HepG2 (cell line): ENCODE data around the gene RRP12. TPM values are rescaled to one million over a fixed set of nuclear protein-coding genes. Genes with fewer than 3 reads are reported as not detected.
A peak's percentile ranks its signal among the peaks of the same experiment; 100 is the strongest.

Source experiments
- ATF1 ChIP-seq: IDR thresholded peaks from 2 replicates; pipeline ENCODE4 v1.6.1; 2016; ENCODE audit warnings: mild to moderate bottlenecking, control low read depth
- HBP1 ChIP-seq: IDR thresholded peaks from 2 replicates; pipeline ENCODE4 v1.6.1; 2016; ENCODE audit warnings: low read depth, control low read depth
- JDP2 ChIP-seq: sonication (generic); formaldehyde crosslinking; IDR thresholded peaks from 2 replicates; pipeline ENCODE4 v1.8.1; 2022; ENCODE audit warnings: missing genetic modification reagents, borderline replicate concordance
- KLF13 ChIP-seq: sonication (generic); formaldehyde crosslinking; IDR thresholded peaks from 2 replicates; pipeline ENCODE4 v1.4.0; 2020; ENCODE audit warnings: mild to moderate bottlenecking, missing genetic modification reagents
- LCORL ChIP-seq, 2 experiments: fragments of 450-650 bp in 1 of 2; sonication (generic) in 1 of 2; formaldehyde crosslinking in 1 of 2; IDR thresholded peaks; 2 replicates each; pipeline versions ENCODE4 v1.5.0 to v1.6.1; 2017 to 2020; ENCODE audit warnings: antibody characterized with exemption in 1 of 2, missing genetic modification reagents in 1 of 2
- SAP130 ChIP-seq: IDR thresholded peaks from 2 replicates; pipeline ENCODE4 v1.6.1; 2016; ENCODE audit warnings: low read depth
- SIN3B ChIP-seq: fragments of 150-350 bp; IDR thresholded peaks from 2 replicates; pipeline ENCODE4 v1.6.1; 2014; ENCODE audit warnings: low read length
- SIX4 ChIP-seq: sonication (generic); formaldehyde crosslinking; IDR thresholded peaks from 2 replicates; pipeline ENCODE4 v1.4.0; 2020; ENCODE audit warnings: missing genetic modification reagents
- SMARCC2 ChIP-seq: fragments of 450-650 bp; IDR thresholded peaks from 2 replicates; pipeline ENCODE4 v1.6.1; 2017; ENCODE audit warnings: antibody characterized with exemption, mild to moderate bottlenecking
- TERF1 ChIP-seq: sonication (generic); formaldehyde crosslinking; IDR thresholded peaks from 2 replicates; pipeline ENCODE4 v1.8.0; 2022; ENCODE audit warnings: mild to moderate bottlenecking, missing genetic modification reagents, moderate library complexity
- ZBTB46 ChIP-seq: sonication (generic); formaldehyde crosslinking; IDR thresholded peaks from 2 replicates; pipeline ENCODE4 v1.4.0; 2020; ENCODE audit warnings: mild to moderate bottlenecking, missing genetic modification reagents, borderline replicate concordance
- ZC3H13 ChIP-seq: sonication (generic); formaldehyde crosslinking; IDR thresholded peaks from 2 replicates; pipeline ENCODE4 v1.8.1; 2023; ENCODE audit warnings: mild to moderate bottlenecking, missing genetic modification reagents, moderate library complexity
- ZEB1 ChIP-seq: IDR thresholded peaks from 2 replicates; pipeline ENCODE4 v1.6.1; 2012; ENCODE audit warnings: mild to moderate bottlenecking, low read depth, inconsistent platforms; ENCODE audit not compliant: insufficient replicate concordance
- ZFX ChIP-seq: sonication (generic); formaldehyde crosslinking; IDR thresholded peaks from 2 replicates; pipeline ENCODE4 v1.4.0; 2020; ENCODE audit warnings: mild to moderate bottlenecking, low read depth, missing genetic modification reagents, moderate library complexity
- ZNF136 ChIP-seq: sonication (generic); formaldehyde crosslinking; IDR thresholded peaks from 2 replicates; pipeline ENCODE4 v1.8.1; 2022; ENCODE audit warnings: low read depth, mild to moderate bottlenecking, moderate library complexity, missing genetic modification reagents
- ZNF3 ChIP-seq: IDR thresholded peaks from 2 replicates; pipeline ENCODE4 v1.7.0; 2017; ENCODE audit warnings: inconsistent platforms
- ZNF513 ChIP-seq: sonication (generic); formaldehyde crosslinking; conservative IDR thresholded peaks from 2 replicates; pipeline ENCODE4 v1.5.0; 2020; ENCODE audit warnings: missing genetic modification reagents
- ZNF556 ChIP-seq: sonication (generic); formaldehyde crosslinking; IDR thresholded peaks from 2 replicates; pipeline ENCODE4 v1.4.0; 2020; ENCODE audit warnings: mild to moderate bottlenecking, missing genetic modification reagents, borderline replicate concordance
- ZNF558 ChIP-seq: sonication (generic); formaldehyde crosslinking; IDR thresholded peaks from 2 replicates; pipeline ENCODE4 v1.9.0; 2022; ENCODE audit warnings: mild to moderate bottlenecking, missing genetic modification reagents, borderline replicate concordance
- ZNF567 ChIP-seq: sonication (generic); formaldehyde crosslinking; IDR thresholded peaks from 2 replicates; pipeline ENCODE4 v1.8.1; 2023; ENCODE audit warnings: mild to moderate bottlenecking, missing genetic modification reagents, borderline replicate concordance
- polyA plus RNA-seq, 8 experiments: library from polyadenylated mRNA; depleted of rRNA in 3 of 8; stranded (reverse) in 7 of 8; unstranded in 1 of 8; fragments of >200 nt; fragmentation: Illumina TruSeq in 4 of 8; extraction: Trizol in 4 of 8; gene quantifications; 2 replicates each; pipeline versions ENCODE4 v1.2.1 to v1.2.3, GENCODE V29; 2011 to 2016; ENCODE audit warnings: low read depth in 4 of 8, missing spikeins in 1 of 8, mixed read lengths in 1 of 8; ENCODE audit not compliant: insufficient read depth in 1 of 8
- total RNA-seq, 5 experiments: library from RNA; depleted of rRNA; stranded (reverse); fragments of >200 nt; fragmentation: Illumina TruSeq; extraction: Trizol; gene quantifications; 2 replicates each; pipeline ENCODE4 v1.2.3, GENCODE V29; 2016; ENCODE audit warnings: low read depth in 1 of 5
- TF ChIP-seq, protein P1 (sequence below): sonication (generic); formaldehyde crosslinking; IDR thresholded peaks from 2 replicates; pipeline ENCODE4 v1.5.0; 2020; ENCODE audit warnings: mild to moderate bottlenecking, missing genetic modification reagents

The RRP12 gene
- total and polyA plus RNA-seq, 2 of the 13 experiments (the other 11 are each of a cell fraction or from before 2014, with no cell fraction given): 13.2 to 39.4 TPM

- 0 out of 2 replicates have a peak, but pooled peaks have one; percentile 10 for TF ChIP-seq HBP1 (CRISPR knock-in tag)
- no peak for TF ChIP-seq LCORL (IDR thresholded peaks at IDR 0.05)
- TF ChIP-seq LCORL (CRISPR knock-in tag; IDR thresholded peaks at IDR 0.05): peak; percentile 75; the same call in 1 of the 2 replicates
- TF ChIP-seq SMARCC2: no peak
- TF ChIP-seq ZNF556: peak; percentile 48; the same call in 1 of the 2 replicates
- no peak for TF ChIP-seq ZNF136 (CRISPR knock-in tag)
- 0 out of 2 replicates have a peak, but pooled peaks have one; percentile 55 for TF ChIP-seq ZNF567
- TF ChIP-seq ZC3H13 (CRISPR knock-in tag): no peak
- no peak; the same call in none of the 2 replicates for TF ChIP-seq ZFX
- no peak for TF ChIP-seq ZEB1
- TF ChIP-seq SAP130 (CRISPR knock-in tag): peak; percentile 47
- no peak for TF ChIP-seq TERF1 (CRISPR knock-in tag)
- no peak for TF ChIP-seq JDP2 (CRISPR knock-in tag)
- TF ChIP-seq ZBTB46 (CRISPR knock-in tag): no peak
- TF ChIP-seq SIN3B: peak; percentile 44; the same call in 1 of the 2 replicates
- TF ChIP-seq KLF13: no peak
- TF ChIP-seq, protein P1, sequence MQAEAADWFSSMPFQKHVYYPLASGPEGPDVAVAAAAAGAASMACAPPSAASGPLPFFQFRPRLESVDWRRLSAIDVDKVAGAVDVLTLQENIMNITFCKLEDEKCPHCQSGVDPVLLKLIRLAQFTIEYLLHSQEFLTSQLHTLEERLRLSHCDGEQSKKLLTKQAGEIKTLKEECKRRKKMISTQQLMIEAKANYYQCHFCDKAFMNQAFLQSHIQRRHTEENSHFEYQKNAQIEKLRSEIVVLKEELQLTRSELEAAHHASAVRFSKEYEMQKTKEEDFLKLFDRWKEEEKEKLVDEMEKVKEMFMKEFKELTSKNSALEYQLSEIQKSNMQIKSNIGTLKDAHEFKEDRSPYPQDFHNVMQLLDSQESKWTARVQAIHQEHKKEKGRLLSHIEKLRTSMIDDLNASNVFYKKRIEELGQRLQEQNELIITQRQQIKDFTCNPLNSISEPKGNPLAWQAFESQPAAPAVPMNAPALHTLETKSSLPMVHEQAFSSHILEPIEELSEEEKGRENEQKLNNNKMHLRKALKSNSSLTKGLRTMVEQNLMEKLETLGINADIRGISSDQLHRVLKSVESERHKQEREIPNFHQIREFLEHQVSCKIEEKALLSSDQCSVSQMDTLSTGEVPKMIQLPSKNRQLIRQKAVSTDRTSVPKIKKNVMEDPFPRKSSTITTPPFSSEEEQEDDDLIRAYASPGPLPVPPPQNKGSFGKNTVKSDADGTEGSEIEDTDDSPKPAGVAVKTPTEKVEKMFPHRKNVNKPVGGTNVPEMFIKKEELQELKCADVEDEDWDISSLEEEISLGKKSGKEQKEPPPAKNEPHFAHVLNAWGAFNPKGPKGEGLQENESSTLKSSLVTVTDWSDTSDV: no peak
- 0 out of 2 replicates have a peak, but pooled peaks have one; percentile 12 for TF ChIP-seq SIX4 (CRISPR knock-in tag)
- TF ChIP-seq ZNF558 (CRISPR knock-in tag): no peak
- TF ChIP-seq ZNF3 (CRISPR knock-in tag): no peak
- no peak for TF ChIP-seq ZNF513 (CRISPR knock-in tag)
- no peak for TF ChIP-seq ATF1 (CRISPR knock-in tag)
Measured at GRCh38 chr10:97407211-97407951, 6.2 kb upstream of the RRP12 start (continued).
